Right lobe of liver (tissue), 6 donors: ENCODE results near the gene MYH6. TPM values are rescaled to one million over a fixed set of nuclear protein-coding genes. Genes with fewer than 3 reads are reported as not detected.

Experiments
- ATAC-seq, 4 donors: fragments of 200-7000 bp; cut with Tn5 transposase; one replicate each; pipeline ENCODE4 v1.9.1; 2020; ENCODE audit warnings: mild to moderate bottlenecking in 4 of 4, moderate library complexity in 4 of 4
- DNase-seq, 3 donors: peaks; one replicate each; pipeline ENCODE4 v3.0.0-alpha.2; 2020
- H3K27ac ChIP-seq, 3 donors: fragments of 200-600 bp; one replicate each; pipeline ENCODE4 v1.8.0; 2022
- H3K27me3 ChIP-seq, 2 donors: fragments of 200-600 bp; one replicate each; pipeline ENCODE4 v1.8.0; 2022
- H3K36me3 ChIP-seq, 4 donors: fragments of 200-600 bp; sonication (generic) in 1 of 4; one replicate each; pipeline versions ENCODE4 v1.5.1 to v1.8.0; 2017 to 2022; ENCODE audit warnings: control low read depth in 1 of 4
- H3K4me1 ChIP-seq, 4 donors: fragments of 200-600 bp; sonication (generic) in 1 of 4; one replicate each; pipeline versions ENCODE4 v1.5.1 to v1.8.0; 2017 to 2022; ENCODE audit warnings: control low read depth in 1 of 4
- H3K4me3 ChIP-seq, 3 donors: fragments of 200-600 bp; one replicate each; pipeline ENCODE4 v1.8.0; 2022
- H3K9me3 ChIP-seq, 4 donors: fragments of 200-600 bp; sonication (generic) in 1 of 4; one replicate each; pipeline versions ENCODE4 v1.5.1 to v1.8.0; 2017 to 2022; ENCODE audit warnings: control low read depth in 1 of 4
- CTCF ChIP-seq, 4 donors: fragments of 200-600 bp in 3 of 4; fragments of 450-650 bp in 1 of 4; IDR thresholded peaks; one replicate each; pipeline versions ENCODE4 v1.5.1 to v1.8.0; 2016 to 2022; ENCODE audit warnings: antibody characterized with exemption in 4 of 4, mild to moderate bottlenecking in 2 of 4
- POLR2A ChIP-seq: fragments of 450-650 bp; IDR thresholded peaks from one replicate; pipeline ENCODE4 v1.6.1; 2017; ENCODE audit warnings: antibody characterized with exemption, mild to moderate bottlenecking
- WGBS: methylation state at CpG from one replicate; pipeline ENCODE4 v1.1.6; 2018; ENCODE audit warnings: low coverage, low lambda C conversion rate; ENCODE audit not compliant: insufficient coverage; ENCODE audit errors: missing lambda C conversion rate; 5-methylcytosine and 5-hydroxymethylcytosine counted together
- intact Hi-C, 2 donors: fragments of 100-400 bp; cut with DNase I; formaldehyde crosslinking; loops; one replicate each; pipeline versions ENCODE4 v1.11.2 to v1.14.1; 2022
- total RNA-seq, 6 experiments: library from RNA; depleted of rRNA in 2 of 6; stranded (reverse); fragments of >200 nt in 2 of 6; fragmentation: NEBNext Ultra II Directional in 3 of 6; extraction: Animal tissue kit (Norgen Biotek cat#: 25700) in 3 of 6; gene quantifications; one replicate each; pipeline versions ENCODE4 v1.1.0 to v1.2.4, GENCODE V29; 2016 to 2023
- donor health status: DM: no; HTN: yes; CAD: no.
- donor health status: DM: no; HTN: no; CAD: no.
- donor health status: DM: no; HTN: no; CAD: no.
- donor health status: DM: no; HTN: yes; CAD: no.
- donor health status: DM: no; HTN: yes; CAD: no.

The MYH6 gene
- total RNA-seq, 6 experiments from 2014 or later, result 0.07 to 1.00 (median 0.13) TPM; not detected in 1

DNA sequence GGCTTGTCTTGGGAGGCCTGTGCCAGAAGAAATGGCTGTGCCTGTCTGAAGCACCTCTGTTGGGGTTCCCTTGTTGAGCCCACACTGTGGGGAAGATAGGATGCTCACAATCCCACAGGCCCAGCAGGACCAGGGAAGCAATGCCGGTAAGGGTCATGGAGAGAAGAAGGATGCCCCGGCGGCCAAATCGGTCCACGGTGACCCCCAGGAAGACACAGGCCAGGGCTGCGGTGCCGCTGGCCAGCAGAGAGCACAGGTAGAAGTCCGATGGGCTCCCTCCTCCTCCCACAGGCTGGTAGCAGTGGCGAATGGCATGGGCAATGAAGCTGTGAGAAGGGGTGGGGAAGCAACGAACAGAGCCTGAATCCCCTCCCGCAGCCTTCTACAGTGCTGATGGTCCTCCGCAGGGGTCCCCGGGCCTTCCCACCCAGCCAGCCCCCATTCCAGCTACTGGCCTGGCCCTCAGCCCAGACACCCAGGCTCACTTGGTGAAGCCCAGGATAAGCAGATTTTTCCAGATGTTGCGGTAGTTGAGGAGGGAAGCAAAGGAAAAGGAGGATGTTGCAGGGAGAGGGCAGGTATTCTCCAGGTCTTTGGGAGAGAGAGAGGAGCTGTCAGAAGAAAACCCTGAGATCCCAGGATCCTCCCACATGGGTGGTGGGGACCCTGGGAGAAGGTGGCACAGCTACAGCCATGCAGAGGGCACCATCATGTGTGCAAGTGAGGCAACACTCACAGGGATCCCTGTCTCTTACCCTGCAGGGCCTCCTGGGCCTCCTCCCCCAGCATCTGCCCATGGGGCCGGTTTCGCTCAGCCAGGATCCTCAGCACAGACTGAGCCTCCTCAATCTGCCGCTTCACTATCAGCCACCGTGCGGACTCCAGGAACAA lies 60.4 kb downstream of the MYH6 start:
- WGBS, result 82% methylated on average over 4 of the region's 19 CpGs
- intact Hi-C loops, result no loop called here
- Histone ChIP-seq H3K4me1 (peaks cover 0 to 6% (median 0%) of the 10 kb centered on the region in 4 donors), H3K27ac (no peak overlapping the region), H3K9me3 (no peaks in the 10 kb centered on the region), H3K4me3 (no peak overlapping the region), H3K36me3 (no peaks in the 10 kb centered on the region), H3K27me3 (peaks cover 0 to 7% of the 10 kb centered on the region in 2 donors)
- no peak for ATAC-seq
- peak in 1 of 3 donors; percentile 29 for DNase-seq
- TF ChIP-seq CTCF (IDR thresholded peaks at IDR 0.05), result no peak
- no peak for TF ChIP-seq POLR2A

GRCh38 chr14:23346693-23347405 lies 61.2 kb downstream of the MYH6 start:
- ATAC-seq (no peak), DNase-seq (peak in 1 of 3 donors; percentile 37)
- intact Hi-C loops, result no loop called here
- Histone ChIP-seq H3K36me3 (no peaks in the 10 kb centered on the region), H3K27me3 (peaks cover 0 to 3% of the 10 kb centered on the region in 2 donors), H3K27ac (no peak overlapping the region), H3K4me1 (peaks cover 0 to 2% (median 0%) of the 10 kb centered on the region in 4 donors), H3K9me3 (no peaks in the 10 kb centered on the region), H3K4me3 (no peak overlapping the region)
- WGBS, result 58% methylated on average over 4 of the region's 27 CpGs
- TF ChIP-seq CTCF (IDR thresholded peaks at IDR 0.05), result no peak
- no peak for TF ChIP-seq POLR2A

- no peak overlapping the region for H3K27ac ChIP-seq
- TF ChIP-seq CTCF (IDR thresholded peaks at IDR 0.05) (no peak), POLR2A (no peak)
- H3K9me3 ChIP-seq, result no peaks in the 10 kb centered on the region
- intact Hi-C loops, result no loop called here
- no peaks in the 10 kb centered on the region for H3K27me3 ChIP-seq
- H3K4me3 ChIP-seq, result no peak overlapping the region
- H3K4me1 ChIP-seq, result no peaks in the 10 kb centered on the region
- WGBS, result 52% methylated on average over 4 of the region's 13 CpGs
- DNase-seq (peak in 1 of 3 donors; percentile 9), ATAC-seq (no peak)
- H3K36me3 ChIP-seq, result no peaks in the 10 kb centered on the region
Measured at GRCh38 chr14:23345987-23346692, 61.9 kb downstream of the MYH6 start.

- H3K27me3 ChIP-seq, result no peaks in the 10 kb centered on the region
- intact Hi-C loops, result no loop called here
- ATAC-seq (no peak), DNase-seq (peak in 1 of 3 donors; percentile 11)
- TF ChIP-seq POLR2A (no peak), CTCF (IDR thresholded peaks at IDR 0.05) (no peak)
- H3K36me3 ChIP-seq, result no peaks in the 10 kb centered on the region
- no peak overlapping the region for H3K27ac ChIP-seq
- H3K4me3 ChIP-seq, result no peak overlapping the region
- no peaks in the 10 kb centered on the region for H3K9me3 ChIP-seq
- H3K4me1 ChIP-seq, result no peaks in the 10 kb centered on the region
- 20% methylated on average over 3 of the region's 3 CpGs for WGBS
Measured at GRCh38 chr14:23344481-23344880, 63.6 kb downstream of the MYH6 start.
